Adipose tissue (tissue), 3 donors: Measurements from ENCODE around the gene ELMO1. TPM values are rescaled to one million over a fixed set of nuclear protein-coding genes. Genes with fewer than 3 reads are reported as not detected.

Experiments
- H3K27ac ChIP-seq: one replicate; pipeline ENCODE4 v1.5.1; 2013; ENCODE audit warnings: low read depth, low read length
- WGBS, 3 donors: extraction: QIAGEN DNeasy Blood & Tissue Kit; methylation state at CpG; one replicate each; pipeline ENCODE4 v1.1.7; 2013; 5-methylcytosine and 5-hydroxymethylcytosine counted together
- polyA plus RNA-seq, 3 donors: library from polyadenylated mRNA; stranded (reverse); fragments of 200-250 nt; gene quantifications; one replicate each; pipeline ENCODE4 v1.2.3, GENCODE V29; 2013
- donor health status: healthy with polysubstance abuse.
- donor health status: Bipolar disorder and iron deficiency.
- donor health status: healthy.

Gene ELMO1
- polyA plus RNA-seq, 3 donors: 3.4 to 22.4 (median 13.9) TPM

DNA sequence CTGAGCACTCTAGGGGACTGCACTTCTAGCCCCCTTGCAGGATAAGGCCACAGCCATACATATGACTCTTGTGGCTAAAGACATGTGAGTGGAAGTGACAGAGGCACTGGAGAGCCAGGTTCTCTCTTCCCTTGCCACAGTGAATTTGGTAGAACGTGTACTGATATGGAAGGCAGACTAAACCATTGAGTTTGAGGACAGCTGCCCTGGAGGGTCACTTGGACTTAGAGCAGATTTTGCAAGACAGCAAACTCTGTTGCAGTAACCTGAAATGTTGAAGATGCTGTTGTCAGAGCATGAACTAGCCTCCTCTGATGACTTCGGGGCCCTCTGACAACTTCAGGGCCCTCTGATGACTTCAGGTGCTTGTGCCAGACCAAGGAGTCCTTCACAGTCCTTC, 85.9 kb downstream of the ELMO1 start:
- WGBS, 3 donors: 83 to 89% (median 88%) methylated on average over 2 of the region's 2 CpGs
- H3K27ac ChIP-seq: no peak overlapping the region

DNA sequence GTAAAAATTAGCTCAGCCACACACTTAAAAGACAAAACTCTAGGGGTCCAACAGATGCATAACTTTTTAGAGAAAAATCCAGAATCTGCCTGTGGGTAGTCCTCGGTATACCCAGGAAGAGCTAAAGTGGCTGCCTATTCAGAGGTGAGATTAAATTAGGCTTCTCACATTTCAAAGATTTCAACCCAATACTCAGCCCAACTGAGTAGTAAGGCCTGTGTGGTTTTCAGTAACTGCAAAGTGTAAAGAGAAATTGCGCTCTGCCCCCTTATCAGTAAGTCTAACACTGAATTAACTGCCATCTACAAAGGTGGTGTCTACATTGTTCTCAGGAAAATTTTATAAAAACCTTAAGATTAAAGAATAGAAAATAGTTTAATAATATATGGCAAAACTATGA, 88.2 kb downstream of the ELMO1 start:
- H3K27ac ChIP-seq: no peak overlapping the region
- 82 to 93% (median 84%) methylated on average over 2 of the region's 2 CpGs for WGBS, 3 donors

DNA sequence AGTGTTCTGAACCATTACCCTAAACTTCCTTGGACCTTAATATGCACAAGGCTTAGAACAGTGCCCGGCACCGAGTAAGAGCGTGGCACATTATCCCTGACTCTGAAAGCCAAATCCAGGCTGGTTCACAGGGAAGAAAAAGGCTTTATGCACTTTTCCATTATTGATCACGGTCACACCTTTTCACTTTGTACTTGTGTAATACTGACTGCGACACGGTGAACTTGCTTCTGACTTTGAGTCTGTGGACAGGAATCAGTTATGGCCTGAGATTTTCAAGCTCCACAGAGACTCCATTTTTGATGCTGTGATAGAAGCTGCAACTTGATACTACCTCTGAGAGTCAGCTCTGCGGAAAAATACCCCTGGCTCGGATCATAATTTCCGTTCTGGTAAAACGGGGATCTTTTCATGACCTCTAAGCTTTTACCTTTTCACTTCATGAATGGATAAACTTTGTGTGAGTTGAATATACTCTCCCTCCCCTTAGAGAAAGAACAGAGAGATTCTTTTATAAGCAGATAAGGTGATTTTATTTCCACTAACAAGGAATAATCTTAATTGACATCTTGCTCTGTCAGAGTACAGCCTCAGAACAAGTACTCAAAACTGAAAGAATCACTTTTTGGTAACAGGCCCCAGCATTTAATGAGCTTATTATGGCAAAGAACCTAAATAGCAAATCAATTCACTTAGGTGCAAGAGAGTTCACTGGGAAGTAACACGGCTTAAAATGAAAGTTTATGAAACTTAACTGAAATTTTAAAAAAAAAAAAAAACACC, 88.8 kb downstream of the ELMO1 start:
- no peak overlapping the region for H3K27ac ChIP-seq
- 78 to 90% (median 81%) methylated on average over 11 of the region's 11 CpGs for WGBS, 3 donors

- whole genome bisulfite sequencing, 3 donors: 90 to 100% (median 99%) methylated on average over 2 of the region's 2 CpGs
- no peak overlapping the region for H3K27ac ChIP-seq
Measured at GRCh38 chr7:37359180-37359579, 89.5 kb downstream of the ELMO1 start.

GRCh38 chr7:37357637-37357996, 91.0 kb downstream of the ELMO1 start:
- no peak overlapping the region for H3K27ac ChIP-seq
- WGBS, 3 donors: 22 to 70% (median 60%) methylated on average over 1 of the region's 1 CpG

DNA sequence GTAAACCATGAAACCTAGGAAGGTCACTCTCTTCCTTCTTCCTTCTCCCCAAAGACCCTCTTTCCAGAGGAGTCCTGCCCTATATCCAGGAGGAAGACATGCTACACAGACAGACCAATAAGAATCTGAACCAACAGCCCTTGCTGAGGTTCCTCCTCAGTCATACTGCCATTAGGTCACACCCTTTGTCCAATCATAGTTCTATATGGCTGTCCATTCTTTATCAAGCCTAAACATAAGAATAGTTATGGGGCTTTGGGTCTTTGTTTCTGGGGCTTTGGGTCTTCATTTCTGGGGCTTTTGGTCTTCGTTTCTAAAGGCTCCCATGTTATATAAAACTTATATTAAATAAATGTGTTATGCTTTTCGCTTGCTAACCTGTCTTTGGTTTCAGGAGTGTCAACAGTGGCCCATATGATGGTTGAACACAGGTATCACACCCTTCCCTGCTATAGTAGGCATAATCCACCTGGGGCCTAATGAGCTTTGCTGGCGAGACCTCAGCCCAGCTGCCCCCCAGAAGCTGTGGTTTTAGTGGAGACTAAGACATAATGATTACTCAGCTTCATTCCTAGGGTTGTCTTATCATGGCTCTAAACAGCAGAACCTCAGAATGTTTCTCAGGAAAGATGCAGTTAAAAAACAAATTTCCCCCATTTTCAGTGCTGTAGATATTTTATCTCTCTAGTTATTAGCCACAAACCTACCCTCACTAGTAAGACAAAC, 91.6 kb downstream of the ELMO1 start:
- 93 to 96% (median 95%) methylated on average over 3 of the region's 3 CpGs for WGBS, 3 donors
- no peak overlapping the region for H3K27ac ChIP-seq

DNA sequence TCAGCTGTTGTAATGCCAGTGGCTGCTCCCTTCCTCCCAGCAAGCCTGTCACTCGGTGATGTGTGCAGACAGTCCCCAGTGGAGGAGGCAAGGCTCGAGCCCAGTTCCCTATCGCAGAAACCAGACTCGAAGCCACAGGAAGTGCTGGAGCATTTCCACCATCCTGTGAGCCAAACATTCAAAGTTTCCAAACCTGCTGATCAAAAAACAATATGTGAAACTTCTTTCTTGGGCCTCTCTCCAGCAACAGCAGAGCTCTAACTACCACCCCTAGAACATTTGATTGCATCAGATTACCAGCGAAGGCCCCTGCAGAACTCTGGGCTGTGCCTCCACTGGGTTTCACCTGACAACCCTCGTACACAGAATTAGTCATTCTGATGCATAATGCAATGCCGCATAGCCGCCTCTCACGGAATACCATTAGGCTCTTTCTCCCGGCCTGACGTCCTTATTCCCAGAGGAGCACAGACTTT, 94.0 kb downstream of the ELMO1 start:
- 12 to 32% (median 13%) methylated on average over 11 of the region's 11 CpGs for WGBS, 3 donors
- H3K27ac ChIP-seq: no peak overlapping the region

DNA sequence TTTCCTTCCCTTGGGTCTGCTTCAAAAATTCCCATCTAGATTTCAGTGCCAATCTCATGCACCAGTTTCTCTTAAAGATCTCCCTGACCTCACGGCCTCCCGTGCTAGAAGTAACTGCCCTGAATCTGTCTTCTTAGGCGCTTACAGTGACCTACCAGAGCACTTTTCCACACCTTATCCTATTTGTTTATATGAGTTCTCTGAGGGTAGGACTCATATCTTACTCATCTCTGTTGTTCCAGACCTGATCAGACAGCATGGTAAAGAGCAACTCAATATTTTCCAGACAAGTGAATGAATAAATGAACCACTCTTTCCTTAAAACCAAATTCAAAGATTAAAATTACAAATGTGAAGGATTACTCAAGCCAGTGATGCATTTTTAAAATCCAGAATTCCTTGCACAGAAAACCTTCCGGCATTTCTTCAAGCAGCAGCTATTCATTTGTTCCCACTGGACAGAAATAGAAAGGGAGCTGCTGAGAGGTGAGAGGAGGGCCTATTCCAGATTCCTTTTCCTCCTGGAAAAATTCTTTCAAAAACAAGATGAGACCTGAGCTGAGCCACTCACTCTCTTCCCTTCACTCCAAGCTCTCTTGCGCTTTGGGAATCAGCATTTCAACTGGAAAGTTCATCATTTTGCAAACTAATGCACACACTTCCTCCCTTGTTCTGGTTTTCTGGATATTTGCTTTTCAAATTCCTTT, 94.6 kb downstream of the ELMO1 start:
- no peak overlapping the region for H3K27ac ChIP-seq
- WGBS, 3 donors: 53 to 75% (median 53%) methylated on average over 5 of the region's 5 CpGs

DNA sequence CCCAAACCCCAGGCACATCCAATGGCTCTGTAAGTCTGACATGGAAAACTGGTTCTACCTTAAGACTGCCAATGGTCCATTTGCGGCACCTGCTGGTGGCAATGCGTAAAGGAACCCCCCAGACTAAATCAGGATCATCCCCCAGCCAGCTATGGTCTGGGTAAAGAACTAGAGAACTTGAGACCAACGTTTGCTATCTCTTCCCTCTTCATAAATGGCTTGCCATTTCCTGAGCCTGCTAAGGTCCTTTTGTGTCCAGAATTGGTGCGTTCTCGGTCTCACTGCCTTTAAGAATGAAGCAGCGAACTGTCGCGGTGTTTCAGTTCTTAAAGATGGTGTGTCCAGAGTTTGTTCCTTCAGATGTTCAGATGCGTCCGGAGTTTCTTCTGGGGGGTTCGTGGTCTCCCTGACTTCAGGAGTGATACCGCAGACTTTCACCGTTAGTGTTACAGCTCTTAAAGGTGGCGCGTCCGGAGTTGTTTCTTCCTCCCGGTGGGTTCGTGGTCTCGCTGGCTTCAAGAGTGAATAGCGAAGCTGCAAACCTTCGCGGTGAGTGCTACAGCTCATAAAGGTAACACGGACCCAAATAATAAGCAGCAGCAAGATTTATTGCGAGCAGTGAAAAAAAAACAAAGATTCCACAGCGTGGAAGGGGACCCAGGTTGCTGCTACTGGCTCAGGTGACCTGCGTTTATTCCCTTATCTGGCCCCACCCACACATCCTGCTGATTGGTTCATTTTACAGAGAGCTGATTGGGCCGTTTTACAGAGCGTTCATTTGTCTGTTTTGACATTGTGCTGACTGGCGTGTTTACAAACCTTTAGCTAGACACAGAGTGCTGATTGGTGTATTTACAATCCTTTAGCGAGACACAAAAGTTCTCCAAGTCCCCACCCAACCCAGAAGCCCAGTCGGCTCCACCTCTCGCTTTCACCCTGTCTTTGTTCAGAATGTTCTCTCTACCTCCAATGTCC, 95.4 kb downstream of the ELMO1 start:
- 52 to 77% (median 62%) methylated on average over 32 of the region's 32 CpGs for WGBS, 3 donors
- H3K27ac ChIP-seq: no peak overlapping the region

GRCh38 chr7:37352251-37352880, 96.3 kb downstream of the ELMO1 start:
- no peak overlapping the region for H3K27ac ChIP-seq

DNA sequence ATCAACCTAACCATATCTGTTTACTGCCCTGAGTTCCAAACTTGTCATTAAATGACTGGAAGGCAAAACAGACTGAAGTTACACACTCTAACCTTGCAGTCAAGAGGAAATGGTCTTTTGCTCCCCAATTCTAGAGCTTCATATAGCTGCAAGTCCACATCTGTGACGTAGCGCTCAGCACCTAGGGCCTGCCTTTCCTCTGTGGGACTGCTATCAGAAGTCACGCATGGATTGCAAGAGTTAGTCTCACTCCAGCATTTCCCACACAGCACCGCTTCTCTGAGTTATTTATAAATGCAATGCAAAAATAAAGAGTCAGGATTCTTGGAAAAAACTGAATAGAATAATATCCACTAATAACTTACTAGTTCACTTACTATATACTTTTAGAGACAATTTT, 96.9 kb downstream of the ELMO1 start:
- no peak overlapping the region for H3K27ac ChIP-seq
- WGBS, 3 donors: 77 to 90% (median 80%) methylated on average over 4 of the region's 4 CpGs

More at GRCh38 chr7:37352251-37352880, 96.3 kb downstream of the ELMO1 start:
- WGBS, 3 donors: 62 to 85% (median 67%) methylated on average over 13 of the region's 13 CpGs

DNA sequence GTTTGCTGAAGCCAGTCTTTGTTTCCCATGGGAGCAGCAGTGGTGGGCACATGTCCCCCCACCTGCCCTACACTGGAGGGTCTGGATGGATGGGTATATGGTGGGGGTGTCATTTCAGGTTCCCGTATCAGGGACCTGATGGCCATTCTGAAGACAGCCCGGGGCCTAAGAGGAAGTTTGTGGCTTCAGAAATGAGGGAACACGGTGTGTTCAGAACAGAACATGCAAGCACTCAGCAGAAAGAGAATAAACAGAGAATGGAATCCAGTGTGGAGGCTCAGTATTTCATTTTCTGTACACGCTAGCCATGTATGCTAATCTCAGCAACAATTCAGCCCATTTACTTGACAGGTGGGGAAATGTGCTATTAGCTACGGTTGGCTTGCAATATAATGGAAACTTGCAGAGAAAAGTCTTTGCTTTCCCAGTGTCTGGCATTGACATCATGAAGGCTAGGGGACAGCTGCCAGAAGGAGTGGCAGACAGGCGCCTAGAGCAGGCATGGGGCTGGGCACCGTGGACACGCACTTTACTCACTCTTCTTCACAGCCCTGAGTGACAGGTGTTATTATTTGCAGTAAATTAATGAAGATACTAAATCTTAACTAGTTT, 98.6 kb downstream of the ELMO1 start:
- H3K27ac ChIP-seq: no peak overlapping the region
- WGBS, 3 donors: 49 to 77% (median 56%) methylated on average over 8 of the region's 8 CpGs

DNA sequence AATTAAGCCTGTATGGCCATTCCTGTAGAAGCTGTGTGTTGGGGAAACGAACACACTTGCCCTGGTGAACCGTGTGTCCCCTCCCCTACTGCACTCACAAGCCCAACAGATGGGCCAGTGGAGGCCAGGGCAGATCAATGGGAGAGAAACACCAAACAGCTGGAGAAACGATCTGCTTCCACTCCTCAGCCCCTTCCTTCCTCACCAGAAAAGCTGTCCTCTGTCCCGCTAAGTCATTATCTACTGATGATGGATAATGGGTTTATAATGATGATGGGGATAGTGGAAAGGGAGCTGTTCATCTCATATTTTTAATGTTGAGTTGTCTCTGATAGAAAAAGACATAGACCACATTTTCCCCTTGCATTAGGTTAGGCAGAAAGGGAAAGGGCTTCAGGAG, 99.7 kb downstream of the ELMO1 start:
- 45 to 73% (median 55%) methylated on average over 4 of the region's 4 CpGs for WGBS, 3 donors

GRCh38 chr7:37346761-37347160, 101.9 kb downstream of the ELMO1 start:
- 28 to 80% (median 72%) methylated on average over 3 of the region's 3 CpGs for WGBS, 3 donors
- no peak overlapping the region for H3K27ac ChIP-seq

More for the DNA sequence above, 99.7 kb downstream of the ELMO1 start:
- H3K27ac ChIP-seq: no peak overlapping the region

GRCh38 chr7:37344886-37345579, 103.6 kb downstream of the ELMO1 start:
- H3K27ac ChIP-seq: no peak overlapping the region
- 59 to 74% (median 68%) methylated on average over 9 of the region's 9 CpGs for WGBS, 3 donors

DNA sequence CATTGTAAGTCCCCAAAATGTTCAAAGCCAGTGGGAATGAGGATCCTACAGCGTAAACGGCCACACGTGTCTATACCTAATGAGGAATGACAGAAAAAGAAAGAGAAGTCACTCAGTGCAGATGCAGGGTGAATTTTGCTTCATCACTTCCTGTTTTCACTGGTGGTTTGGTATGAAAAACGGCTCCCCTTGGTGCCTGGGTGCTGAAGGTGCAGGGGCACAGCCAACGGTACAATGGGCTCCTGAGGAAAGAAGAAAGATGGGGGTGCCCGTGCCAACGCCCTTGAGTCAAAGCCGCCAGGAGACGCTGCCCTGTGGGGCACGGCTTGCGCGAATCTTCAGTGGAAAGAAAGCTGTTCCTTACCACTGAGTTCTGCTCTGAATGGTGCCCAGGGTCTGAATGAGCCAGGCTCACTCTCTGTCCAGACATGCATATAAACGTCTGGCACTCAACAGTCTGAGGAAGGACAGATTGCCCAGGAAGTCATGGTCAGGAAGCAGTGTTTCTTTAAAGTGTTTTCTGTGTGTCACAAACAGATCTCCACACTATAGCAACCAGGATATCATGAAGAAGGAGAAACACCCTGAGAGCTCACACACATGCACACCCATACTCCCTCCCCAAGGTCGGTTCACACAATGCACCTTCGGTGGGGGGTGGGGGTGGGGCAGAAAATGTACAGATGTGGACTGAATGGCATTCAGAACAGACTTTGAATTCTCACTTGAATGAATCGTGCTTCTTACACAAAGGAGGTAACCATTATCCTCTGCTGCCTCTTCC, 105.8 kb downstream of the ELMO1 start:
- H3K27ac ChIP-seq: no peak overlapping the region
- WGBS, 3 donors: 43 to 56% (median 47%) methylated on average over 16 of the region's 16 CpGs
